Vagina (tissue), 2 donors: ENCODE results near the gene ZNF385B.

Experiments
- POLR2A ChIP-seq, 2 donors: fragments of 450-650 bp; IDR thresholded peaks; one replicate each; pipeline ENCODE4 v1.6.1; 2017; ENCODE audit warnings: antibody characterized with exemption in 2 of 2, mild to moderate bottlenecking in 2 of 2, moderate library complexity in 2 of 2
- POLR2AphosphoS5 ChIP-seq, 2 donors: sonication (generic); formaldehyde crosslinking; IDR thresholded peaks; one replicate each; pipeline ENCODE4 v1.9.0; 2017; ENCODE audit warnings: antibody characterized with exemption in 2 of 2, mild to moderate bottlenecking in 2 of 2, low read depth in 1 of 2; ENCODE audit not compliant: insufficient read depth in 1 of 2
- TF ChIP-seq, protein P1 (sequence below), 3 experiments: fragments of 450-650 bp in 2 of 3; fragments of 200-600 bp in 1 of 3; sonication (generic) in 1 of 3; IDR thresholded peaks; one replicate each; pipeline ENCODE4 v1.5.1; 2017 to 2019; ENCODE audit warnings: antibody characterized with exemption in 3 of 3, mild to moderate bottlenecking in 2 of 3, moderate library complexity in 2 of 3

DNA sequence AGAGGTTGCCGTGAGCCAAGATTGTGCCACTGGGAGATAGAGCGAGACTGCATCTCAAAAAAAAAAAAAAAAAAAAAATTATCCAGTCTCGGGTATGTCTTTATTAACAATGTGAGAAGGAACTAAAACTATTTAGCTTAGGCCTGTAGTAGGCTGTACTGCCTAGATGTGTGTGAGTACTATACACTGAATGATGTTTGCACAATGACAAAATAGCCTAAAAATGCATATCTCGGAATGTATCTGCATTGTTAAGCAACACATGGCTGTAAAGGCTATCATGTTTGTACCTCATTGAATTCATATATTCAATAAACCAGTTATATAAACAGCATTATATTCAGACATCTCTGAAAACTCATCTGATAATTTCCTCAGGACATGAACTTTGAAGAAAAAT is 405.6 kb downstream of the ZNF385B start:
- TF ChIP-seq, protein P1, sequence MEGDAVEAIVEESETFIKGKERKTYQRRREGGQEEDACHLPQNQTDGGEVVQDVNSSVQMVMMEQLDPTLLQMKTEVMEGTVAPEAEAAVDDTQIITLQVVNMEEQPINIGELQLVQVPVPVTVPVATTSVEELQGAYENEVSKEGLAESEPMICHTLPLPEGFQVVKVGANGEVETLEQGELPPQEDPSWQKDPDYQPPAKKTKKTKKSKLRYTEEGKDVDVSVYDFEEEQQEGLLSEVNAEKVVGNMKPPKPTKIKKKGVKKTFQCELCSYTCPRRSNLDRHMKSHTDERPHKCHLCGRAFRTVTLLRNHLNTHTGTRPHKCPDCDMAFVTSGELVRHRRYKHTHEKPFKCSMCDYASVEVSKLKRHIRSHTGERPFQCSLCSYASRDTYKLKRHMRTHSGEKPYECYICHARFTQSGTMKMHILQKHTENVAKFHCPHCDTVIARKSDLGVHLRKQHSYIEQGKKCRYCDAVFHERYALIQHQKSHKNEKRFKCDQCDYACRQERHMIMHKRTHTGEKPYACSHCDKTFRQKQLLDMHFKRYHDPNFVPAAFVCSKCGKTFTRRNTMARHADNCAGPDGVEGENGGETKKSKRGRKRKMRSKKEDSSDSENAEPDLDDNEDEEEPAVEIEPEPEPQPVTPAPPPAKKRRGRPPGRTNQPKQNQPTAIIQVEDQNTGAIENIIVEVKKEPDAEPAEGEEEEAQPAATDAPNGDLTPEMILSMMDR (IDR thresholded peaks at IDR 0.05) = no peak
- TF ChIP-seq POLR2A (IDR thresholded peaks at IDR 0.05) (no peak), POLR2AphosphoS5 (IDR thresholded peaks at IDR 0.05; ENCODE audit: insufficient read depth in 1 of 2, low read depth in 1 of 2) (no peak)
